Umbilical cord (tissue), 2 donors: ENCODE measurements around the gene LRP1B. TPM values are rescaled to one million over a fixed set of nuclear protein-coding genes. Genes with fewer than 3 reads are reported as not detected.

Experiments
- DNase-seq: peaks from one replicate; pipeline ENCODE4 v3.0.0-alpha.2; 2015; ENCODE audit warnings: low spot score
- total RNA-seq: library from RNA; depleted of rRNA; stranded (reverse); fragments of >200 nt; gene quantifications from one replicate; pipeline ENCODE4 v1.2.3, GENCODE V29; 2014; ENCODE audit warnings: low replicate concordance; ENCODE audit not compliant: insufficient read depth

Gene LRP1B
- total RNA-seq, 1 donor from 2014 or later: 0.96 TPM

DNA sequence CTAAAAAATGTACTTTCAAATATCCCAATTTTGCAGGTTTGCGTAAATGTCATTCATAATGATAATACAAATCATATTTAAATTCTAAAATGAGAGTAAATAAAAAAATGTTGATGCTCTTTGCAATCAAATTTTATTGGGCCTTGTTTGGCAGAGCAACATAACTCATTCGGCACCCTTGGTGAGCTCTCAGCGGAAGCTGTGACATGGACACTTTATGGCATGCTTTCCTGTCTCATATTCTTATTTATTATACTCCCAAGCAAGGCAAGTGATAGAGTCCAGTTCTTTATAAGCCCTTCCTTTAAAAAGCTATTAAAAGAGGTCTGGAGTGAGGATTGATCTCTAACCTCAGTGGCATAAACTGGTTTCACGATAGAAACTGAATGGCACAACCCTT lies 1857.4 kb downstream of the LRP1B start:
- no peak for DNase-seq

DNA sequence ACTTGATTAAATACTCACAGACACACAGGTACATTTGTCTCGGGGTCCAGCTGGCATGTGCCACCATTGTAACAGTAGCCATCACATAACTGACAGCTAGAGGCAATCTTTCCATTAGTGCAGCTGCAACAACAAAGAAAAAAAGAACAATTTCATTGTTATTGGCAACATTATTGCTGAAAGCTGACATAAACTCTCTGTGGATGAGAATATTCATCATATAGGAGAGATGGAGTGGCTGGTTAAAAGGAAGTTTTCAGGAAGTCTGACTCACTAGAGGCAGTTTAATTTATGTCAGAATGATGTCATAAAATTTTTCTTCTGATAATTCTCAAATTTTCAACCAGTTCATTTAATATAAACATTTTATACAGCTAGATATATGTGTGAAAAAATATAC lies 1860.6 kb downstream of the LRP1B start:
- DNase-seq: no peak

DNA sequence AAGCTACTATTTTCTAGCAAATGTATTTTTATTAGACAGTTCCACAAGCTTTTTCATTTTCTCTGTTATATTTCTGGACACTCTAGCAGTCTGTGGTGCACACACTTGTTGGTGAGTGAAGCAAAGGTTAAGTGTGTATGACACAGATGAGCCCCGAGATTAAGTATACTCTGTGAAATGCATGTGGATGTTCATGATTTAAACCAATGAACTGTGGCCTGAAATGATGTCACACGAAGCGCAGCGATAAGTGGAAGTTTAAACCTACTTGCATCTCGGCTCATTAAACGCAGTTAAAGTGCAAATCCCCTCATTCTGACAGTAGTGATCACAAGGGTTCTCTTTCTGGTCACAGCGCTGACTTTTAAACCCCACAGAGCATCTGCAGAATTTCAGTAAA lies 1861.8 kb downstream of the LRP1B start:
- peak; percentile 44 for DNase-seq

DNA sequence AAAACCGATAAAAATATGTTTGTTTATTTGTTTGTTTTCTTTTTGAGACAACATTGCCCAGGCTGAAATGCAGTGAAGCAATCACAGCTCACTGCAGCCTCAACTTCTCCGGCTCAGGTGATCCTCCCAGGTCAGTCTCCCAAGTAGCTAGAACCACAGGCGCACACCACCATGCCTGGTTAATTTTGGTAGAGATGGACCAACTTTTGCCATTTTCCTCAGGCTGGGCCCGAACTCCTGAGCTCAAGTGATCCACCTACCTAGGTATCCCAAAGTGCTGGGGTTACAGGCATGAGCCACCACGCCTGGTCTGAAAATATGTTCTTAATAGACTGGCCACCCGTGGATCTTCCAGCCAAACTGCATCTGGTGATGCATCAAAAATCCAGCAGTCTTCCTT lies 1867.9 kb downstream of the LRP1B start:
- no peak for DNase-seq

DNA sequence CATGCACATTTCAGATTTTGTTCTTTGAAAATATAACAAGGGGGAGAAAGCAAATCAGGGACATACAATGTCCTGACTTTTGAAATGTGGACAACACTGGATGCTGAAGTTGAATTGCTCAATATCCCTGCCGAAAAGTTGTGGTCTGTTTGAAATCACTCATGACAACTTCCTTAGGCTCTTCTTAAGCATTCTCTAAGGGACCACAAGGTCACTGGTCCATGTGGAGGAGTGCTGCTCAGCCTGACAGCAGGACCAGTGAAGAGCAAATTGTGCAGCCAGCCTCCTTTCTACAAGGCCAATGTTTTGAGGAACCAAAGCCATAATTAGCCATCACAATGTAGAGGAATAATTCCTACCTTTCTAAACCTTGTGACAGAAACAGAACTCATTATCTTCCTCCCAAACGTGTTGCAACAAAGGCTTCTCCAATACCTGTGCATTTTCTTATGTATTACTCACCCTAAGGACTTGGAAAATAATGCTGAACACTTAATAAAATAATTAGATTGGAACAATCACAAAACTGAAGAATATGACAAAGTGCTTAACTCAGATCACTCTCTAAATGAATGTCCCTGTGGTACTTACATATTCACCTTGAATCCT lies 1873.0 kb downstream of the LRP1B start:
- no peak for DNase-seq

DNA sequence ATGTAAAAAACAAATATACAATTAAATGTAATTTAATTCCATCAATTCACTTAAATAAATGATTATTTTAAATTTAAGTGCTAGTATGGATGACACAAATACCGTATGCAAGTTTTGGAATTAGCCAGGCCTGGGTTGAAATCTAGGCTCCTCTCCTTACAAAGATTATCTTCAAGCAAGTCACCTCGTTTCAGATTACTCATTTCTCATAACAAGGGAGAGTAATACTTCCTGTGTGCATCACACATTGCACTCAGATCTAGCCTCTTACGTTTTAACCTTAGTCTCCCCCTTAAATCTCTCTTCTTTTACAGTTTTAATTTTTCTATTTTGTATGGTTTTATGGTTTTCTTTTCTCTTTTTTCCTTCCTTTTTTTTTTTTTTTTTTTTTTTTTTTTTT lies 1874.7 kb downstream of the LRP1B start:
- no peak for DNase-seq

DNA sequence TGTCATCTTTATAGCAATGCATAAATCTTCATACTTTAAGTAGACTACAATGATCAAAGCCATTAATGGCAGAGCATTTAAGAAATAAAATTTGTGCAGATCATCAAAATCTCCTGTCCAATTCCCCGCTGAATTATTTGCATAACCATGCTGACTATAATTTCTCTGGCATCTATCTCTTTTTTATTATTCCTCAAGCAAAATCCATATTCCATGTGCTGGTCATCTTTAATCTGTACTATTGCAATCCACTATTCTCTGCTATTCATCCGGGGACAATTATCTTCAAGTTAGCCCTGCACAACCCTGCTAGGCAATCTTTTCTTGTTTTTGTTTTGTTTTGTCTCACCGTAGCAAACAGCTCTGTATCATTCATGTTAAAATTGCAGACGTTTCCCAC lies 1881.0 kb downstream of the LRP1B start:
- peak; percentile 35 for DNase-seq

DNA sequence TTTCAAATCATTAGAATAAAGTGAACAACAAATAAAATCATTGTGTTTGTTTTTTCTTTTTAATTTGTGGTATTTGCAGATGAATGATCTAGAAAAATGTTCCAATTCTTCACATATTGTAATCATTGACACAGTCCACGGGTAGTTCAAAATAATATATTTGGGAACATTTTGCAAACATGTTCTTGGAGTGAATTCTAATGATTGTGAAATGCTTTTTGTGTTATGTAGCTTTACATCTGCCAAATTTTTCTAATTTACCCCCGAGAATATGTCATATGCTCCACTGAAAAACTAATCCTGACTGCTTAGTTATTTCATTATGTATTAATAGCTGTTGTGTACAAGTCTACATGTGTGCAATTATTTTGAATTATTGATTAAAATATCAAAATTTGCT lies 1882.2 kb downstream of the LRP1B start:
- DNase-seq: no peak

DNA sequence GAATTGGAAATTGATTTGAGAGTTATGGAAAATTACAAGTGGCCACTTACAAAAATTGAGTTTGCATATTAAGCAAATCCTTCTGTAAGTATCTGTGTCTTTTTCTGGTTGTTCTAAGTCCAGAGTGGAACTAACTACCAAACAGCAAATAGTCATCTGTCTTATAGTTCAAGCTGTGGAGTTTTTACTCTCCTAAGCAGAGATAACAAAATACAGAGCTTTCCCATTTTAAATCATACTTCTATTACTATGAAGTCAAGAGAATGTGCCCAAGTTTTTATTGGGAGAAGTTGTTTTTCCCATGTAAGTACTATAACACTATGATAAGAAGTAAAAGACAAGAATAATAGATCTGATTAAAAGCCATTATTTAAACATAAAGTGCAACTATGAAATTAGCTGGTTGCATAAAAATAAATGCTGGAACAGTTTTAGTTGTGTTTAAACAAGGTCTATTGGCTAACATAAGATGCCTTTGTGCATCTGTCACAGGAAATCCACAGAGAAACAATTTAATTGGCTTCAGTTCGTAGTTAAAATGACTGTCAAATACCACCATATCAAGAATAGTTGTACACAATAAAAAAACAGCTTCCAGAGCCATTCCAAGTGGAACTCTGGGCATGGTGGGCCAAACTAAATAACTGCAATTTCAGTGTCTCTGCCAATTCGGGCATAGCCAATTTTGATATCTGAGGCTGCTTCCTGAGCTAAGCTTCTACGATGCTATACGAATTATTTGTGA lies 1883.2 kb downstream of the LRP1B start:
- peak; percentile 41 for DNase-seq

DNA sequence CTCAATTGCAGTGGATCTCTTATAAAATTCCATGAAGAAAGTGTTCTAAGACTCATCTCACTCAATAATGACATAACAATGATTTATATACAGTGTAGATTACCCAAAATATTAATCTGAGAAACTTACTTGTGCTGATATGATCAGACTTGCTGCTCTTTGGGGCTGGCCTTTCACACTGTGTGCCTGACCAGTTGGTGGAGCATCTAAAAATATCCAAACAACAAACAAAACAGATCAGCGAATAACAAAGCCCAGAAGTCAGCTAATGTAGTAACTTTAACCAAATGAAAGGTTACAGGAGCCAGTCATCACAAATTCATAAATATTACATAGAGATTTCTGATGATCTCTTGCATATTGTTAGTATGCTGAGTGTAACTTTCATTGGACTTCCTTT lies 1883.9 kb downstream of the LRP1B start:
- DNase-seq: no peak

DNA sequence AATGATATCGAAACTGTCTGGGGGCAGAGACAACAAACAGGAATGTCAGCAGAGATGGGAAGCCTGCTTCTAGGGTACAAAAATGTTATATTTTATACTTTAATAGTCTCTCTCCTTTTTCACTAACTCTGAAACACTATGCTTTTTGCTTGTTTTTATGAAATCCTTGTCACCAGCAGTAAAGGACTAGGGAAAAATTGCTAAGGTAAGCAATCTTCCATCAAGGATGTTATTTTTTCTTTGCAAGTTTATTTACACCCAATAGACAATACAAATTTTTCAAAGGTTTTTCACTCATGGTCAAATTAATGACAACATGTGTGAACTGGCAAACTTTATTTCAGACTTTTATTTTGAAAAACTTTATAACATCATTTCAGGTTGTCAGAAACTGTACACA lies 1884.8 kb downstream of the LRP1B start:
- DNase-seq: no peak

DNA sequence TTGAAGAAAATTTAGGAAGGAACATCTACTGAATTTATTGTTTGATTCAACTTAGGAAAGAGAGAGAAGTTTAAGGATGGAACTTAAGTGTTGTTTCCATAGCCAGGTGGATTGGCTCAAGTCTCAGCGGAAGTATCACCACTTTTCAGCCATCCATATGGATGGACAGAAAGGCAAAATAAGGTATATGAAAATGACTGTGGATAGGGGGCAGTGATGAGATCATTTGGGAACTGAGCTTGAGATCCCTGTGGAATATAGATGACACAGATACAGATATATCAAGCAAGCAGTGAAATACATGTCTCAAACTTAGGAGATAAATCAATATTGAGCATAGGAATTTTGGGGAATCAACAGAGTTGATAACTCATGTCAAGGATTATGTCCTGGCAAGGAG lies 1887.9 kb downstream of the LRP1B start:
- no peak for DNase-seq

DNA sequence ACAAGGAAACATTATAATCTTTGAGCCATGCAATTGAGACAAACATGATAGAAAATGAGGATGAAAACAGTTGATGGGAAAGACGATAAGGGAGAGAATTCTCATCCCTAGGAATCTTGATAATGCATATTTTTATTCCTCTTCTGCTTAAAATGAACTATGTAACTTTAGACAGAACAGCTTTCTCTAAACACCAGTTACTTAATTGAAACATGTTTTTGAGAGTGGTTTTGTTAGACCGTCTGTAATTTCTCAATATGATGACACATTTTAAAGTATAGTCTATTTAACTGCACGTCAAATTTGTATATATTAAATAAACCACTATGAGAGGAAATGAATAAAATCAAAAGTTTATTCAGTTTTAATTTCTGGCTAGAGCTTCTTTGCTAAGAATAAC lies 1896.7 kb downstream of the LRP1B start:
- peak; percentile 12 for DNase-seq

DNA sequence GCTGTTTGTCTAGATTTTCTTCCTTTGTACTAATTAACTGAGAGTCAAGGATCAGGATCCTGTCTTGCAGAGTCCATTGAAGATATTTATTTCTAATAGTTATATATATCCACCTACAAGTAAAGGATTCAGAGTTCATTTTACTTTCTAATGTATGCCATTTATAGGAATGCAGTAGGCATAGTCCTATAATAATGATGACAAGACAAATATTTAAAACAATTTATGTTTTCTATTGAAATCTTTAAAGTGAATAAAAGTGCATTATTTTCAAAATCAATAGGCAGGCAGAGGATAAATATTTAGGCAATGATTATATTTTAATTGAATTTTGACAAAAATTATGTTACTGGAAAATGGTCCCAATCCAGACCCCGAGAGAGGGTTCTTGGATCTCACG lies 1919.9 kb downstream of the LRP1B start:
- no peak for DNase-seq

DNA sequence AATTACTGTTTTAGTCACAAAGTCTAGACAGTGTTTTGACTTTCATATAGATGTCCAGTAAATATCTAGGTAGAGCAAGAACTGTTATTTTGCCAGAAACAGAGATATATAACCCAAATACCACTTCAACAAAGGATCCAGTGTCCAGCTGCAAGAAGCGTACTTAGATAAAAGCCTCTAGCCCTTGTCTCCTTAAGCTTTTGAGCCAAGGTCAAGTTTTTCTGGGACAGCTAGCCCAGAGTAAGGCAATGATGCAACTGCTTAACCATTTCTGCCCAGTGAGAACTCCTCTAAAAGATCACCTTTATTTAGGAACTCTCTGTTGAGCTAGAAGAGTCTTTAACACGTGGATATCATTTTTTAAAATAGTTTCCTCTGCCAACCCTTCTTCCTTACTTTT lies 1925.7 kb downstream of the LRP1B start:
- DNase-seq: no peak

DNA sequence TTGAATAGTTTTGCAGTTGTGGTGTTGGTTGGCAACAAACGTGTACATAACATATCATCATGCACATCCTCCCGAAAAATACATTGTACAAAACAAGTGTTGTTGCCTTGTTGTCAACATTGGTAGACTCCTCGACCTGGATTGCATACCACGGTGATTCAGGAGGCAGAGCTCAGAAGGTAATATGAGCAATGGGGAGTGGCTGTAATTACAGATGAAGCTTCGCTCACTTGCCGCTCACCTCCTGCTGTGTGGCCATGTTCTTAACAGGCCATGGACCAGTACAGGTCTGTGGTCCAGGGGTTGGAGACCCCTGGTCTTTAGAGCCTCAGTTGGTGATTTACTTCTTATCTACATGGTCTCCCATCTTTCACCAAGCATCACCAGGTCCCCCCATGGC lies 1927.5 kb downstream of the LRP1B start:
- DNase-seq: no peak

DNA sequence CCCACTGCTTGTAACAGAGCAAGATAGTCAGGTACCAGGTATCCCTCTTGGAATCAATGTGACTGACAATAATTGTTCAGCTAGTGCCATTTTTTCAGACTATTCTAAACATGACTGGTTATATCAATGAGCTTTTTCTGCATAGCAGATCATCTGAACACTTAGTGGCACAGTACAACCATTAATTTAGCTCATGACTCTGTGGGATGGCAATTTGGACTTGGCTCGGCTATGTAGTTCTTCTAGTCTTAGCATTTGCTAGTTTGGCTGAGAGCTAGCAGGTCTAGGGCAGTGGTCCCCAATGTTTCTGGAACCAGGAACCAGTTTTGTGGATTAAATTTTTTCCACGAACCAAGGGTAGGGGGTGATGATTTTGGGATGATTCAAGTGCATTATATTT lies 1929.2 kb downstream of the LRP1B start:
- DNase-seq: no peak

DNA sequence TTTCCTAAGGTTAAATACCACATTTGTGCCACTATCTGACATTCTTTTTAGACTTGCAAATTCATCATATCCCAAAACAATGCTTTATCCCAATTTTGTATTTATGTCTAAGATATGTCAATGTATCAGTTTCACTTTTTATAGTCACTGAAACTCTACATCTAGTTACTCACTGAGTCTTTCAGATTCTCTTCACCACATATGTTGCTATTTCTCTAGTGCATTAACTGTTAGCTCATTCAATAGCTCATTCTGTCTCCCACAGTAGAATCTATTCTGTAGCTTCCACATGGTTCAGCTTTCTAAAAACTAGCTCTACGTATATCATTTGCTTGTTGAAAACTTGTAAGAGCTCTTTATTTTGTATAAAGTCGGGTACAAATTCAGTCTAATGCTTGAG lies 1930.1 kb downstream of the LRP1B start:
- DNase-seq: no peak

DNA sequence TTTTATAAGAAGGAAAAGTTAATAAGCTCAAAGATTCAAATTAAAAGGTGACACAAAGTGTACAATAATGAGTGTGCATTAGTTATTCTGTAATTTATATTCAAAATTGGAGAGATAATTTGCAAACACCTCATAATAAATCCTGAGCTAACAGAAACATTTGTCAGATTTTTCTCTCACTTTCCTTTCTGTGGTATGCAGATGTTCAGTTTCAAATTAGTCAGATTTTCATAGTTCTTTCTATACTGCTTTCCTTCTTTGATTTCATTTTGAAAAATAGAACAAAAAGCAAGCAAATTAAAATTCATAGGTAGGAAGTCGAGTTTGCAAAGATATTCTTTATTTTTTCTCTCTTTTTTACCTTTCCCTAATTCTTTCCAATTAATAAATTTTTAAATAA lies 1930.5 kb downstream of the LRP1B start:
- DNase-seq: no peak

DNA sequence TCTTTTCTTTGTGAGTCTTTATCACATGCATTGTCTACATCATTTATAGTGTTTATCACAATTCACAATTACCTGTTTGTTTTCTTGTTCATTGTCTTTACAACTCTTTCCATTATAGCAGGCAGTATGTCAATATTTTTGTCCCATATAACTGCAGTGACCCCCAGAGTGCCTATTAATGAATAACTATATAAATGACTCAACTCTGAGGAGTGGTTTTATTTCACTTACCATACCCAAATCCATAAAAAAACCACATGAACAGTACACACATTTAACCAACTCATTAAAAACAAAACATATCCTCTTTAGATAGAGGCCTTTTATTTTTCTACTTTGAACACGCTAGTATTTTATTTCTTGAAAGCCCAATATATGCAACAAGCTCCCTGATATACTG lies 1931.5 kb downstream of the LRP1B start:
- no peak for DNase-seq

DNA sequence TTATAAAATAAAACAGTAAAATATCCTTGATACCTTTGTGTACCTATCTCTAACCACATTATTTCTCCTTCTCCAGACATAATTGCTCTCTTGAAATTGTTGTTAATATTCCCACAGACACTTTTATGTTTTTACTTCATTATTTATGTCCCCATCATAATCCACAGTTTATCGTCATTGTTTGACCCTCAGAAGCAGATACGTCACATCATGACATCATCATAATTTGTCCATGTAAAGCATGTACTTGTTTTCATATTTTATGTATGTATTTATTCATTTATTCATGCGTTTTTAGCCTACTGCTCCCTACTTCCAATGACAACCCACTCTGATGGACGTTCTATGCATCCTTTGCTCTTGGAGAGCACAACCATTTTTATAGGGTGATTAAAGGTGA lies 1943.7 kb downstream of the LRP1B start:
- DNase-seq: no peak

DNA sequence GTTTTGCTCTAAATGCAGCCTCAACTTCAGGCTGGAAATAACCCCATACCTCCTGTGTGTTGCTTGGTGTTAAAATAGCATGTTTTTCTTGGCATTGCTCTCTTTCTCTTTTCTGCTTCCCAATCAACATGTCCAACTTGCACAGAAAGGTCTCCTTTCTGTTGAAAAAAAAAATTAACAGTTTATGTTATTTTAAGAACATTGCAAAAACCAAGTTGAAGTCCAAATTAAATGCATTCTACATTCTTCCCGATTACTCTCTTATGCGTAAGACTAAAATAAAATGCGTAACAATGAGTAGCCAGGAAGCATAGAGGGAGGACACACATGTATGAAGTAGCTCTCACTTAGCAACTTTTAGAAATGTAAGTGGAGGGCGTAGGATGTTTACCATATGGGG lies 1944.5 kb downstream of the LRP1B start:
- DNase-seq: no peak

DNA sequence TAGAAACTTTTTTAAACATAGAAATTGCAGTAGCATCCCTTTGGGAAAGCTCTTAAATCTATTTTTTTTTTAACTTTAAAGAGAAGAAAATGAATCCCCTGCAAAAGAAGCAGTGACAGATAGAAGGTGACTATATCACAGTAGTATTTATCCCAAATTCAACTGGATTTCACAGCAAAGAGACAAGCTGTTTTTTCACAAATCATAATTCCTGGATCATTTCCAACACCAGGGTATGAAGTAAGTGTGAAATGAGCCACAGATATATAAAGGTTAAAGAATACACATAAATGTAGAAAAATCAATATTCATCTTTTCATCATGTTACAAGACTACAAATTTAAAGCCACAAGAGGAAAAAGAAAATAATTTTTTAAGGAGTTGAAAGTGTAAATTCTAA lies 1945.7 kb downstream of the LRP1B start:
- DNase-seq: no peak
